ENCODE results near the gene DDX10.

The DDX10 gene

GRCh38 chr11:108679045-108679444 lies 14.2 kb downstream of the DDX10 start:
- H3K9me3 Mint-ChIP-seq (ENCODE audit: low read depth), result no peaks in the 10 kb centered on the region

GRCh38 chr11:108680271-108680670 lies 15.4 kb downstream of the DDX10 start:
- peaks cover 13% of the 10 kb centered on the region for H3K36me3 Mint-ChIP-seq
- H3K4me1 Mint-ChIP-seq (ENCODE audit: low read depth), result peaks cover 18% of the 10 kb centered on the region
- H3K9me3 Mint-ChIP-seq (ENCODE audit: low read depth), result no peaks in the 10 kb centered on the region
- H3K4me3 Mint-ChIP-seq, result no peak overlapping the region
- no peaks in the 10 kb centered on the region for H3K27me3 Mint-ChIP-seq
- no peak overlapping the region for H3K27ac Mint-ChIP-seq

More at GRCh38 chr11:108679045-108679444, 14.2 kb downstream of the DDX10 start:
- peaks cover 16% of the 10 kb centered on the region for H3K36me3 Mint-ChIP-seq
- H3K27me3 Mint-ChIP-seq, result no peaks in the 10 kb centered on the region
- H3K27ac Mint-ChIP-seq, result no peak overlapping the region
- peaks cover 20% of the 10 kb centered on the region for H3K4me1 Mint-ChIP-seq (ENCODE audit: low read depth)
- no peak overlapping the region for H3K4me3 Mint-ChIP-seq

- no peaks in the 10 kb centered on the region for H3K9me3 Mint-ChIP-seq (ENCODE audit: low read depth)
- H3K4me3 Mint-ChIP-seq, result no peak overlapping the region
- H3K4me1 Mint-ChIP-seq (ENCODE audit: low read depth), result peaks cover 15% of the 10 kb centered on the region
- no peak overlapping the region for H3K27ac Mint-ChIP-seq
- peaks cover 35% of the 10 kb centered on the region for H3K36me3 Mint-ChIP-seq
- no peaks in the 10 kb centered on the region for H3K27me3 Mint-ChIP-seq
These were observed 20.7 kb downstream of the DDX10 start for GRCh38 chr11:108685419-108686130.

- Mint-ChIP-seq H3K36me3 (peaks cover 17% of the 10 kb centered on the region), H3K4me3 (no peak overlapping the region), H3K27ac (no peak overlapping the region), H3K4me1 (ENCODE audit: low read depth) (no peaks in the 10 kb centered on the region), H3K27me3 (no peaks in the 10 kb centered on the region), H3K9me3 (ENCODE audit: low read depth) (no peaks in the 10 kb centered on the region)
These were observed 29.0 kb downstream of the DDX10 start for GRCh38 chr11:108693852-108694251.

- Mint-ChIP-seq H3K4me1 (ENCODE audit: low read depth) (no peaks in the 10 kb centered on the region), H3K4me3 (no peak overlapping the region), H3K9me3 (ENCODE audit: low read depth) (no peaks in the 10 kb centered on the region), H3K27ac (no peak overlapping the region), H3K36me3 (peaks cover 8% of the 10 kb centered on the region), H3K27me3 (no peaks in the 10 kb centered on the region)
These were observed 30.0 kb downstream of the DDX10 start for GRCh38 chr11:108694846-108695245.

- peaks cover 20% of the 10 kb centered on the region for H3K36me3 Mint-ChIP-seq
- H3K4me3 Mint-ChIP-seq, result no peak overlapping the region
- H3K27ac Mint-ChIP-seq, result no peak overlapping the region
- no peaks in the 10 kb centered on the region for H3K4me1 Mint-ChIP-seq (ENCODE audit: low read depth)
- H3K9me3 Mint-ChIP-seq (ENCODE audit: low read depth), result no peaks in the 10 kb centered on the region
- H3K27me3 Mint-ChIP-seq, result no peaks in the 10 kb centered on the region
These were observed 33.1 kb downstream of the DDX10 start for GRCh38 chr11:108697872-108698473.

- Mint-ChIP-seq H3K4me3 (no peak overlapping the region), H3K4me1 (ENCODE audit: low read depth) (no peaks in the 10 kb centered on the region), H3K27me3 (no peaks in the 10 kb centered on the region), H3K36me3 (peaks cover 25% of the 10 kb centered on the region), H3K27ac (no peak overlapping the region), H3K9me3 (ENCODE audit: low read depth) (no peaks in the 10 kb centered on the region)
These were observed 34.2 kb downstream of the DDX10 start for GRCh38 chr11:108698844-108699642.

GRCh38 chr11:108703916-108704315 lies 39.0 kb downstream of the DDX10 start:
- Mint-ChIP-seq H3K27ac (no peak overlapping the region), H3K27me3 (no peaks in the 10 kb centered on the region), H3K36me3 (peaks cover 53% of the 10 kb centered on the region), H3K9me3 (ENCODE audit: low read depth) (peaks cover 12% of the 10 kb centered on the region), H3K4me3 (no peak overlapping the region), H3K4me1 (ENCODE audit: low read depth) (no peaks in the 10 kb centered on the region)

GRCh38 chr11:108705061-108705460 lies 40.2 kb downstream of the DDX10 start:
- no peak overlapping the region for H3K4me3 Mint-ChIP-seq
- H3K27me3 Mint-ChIP-seq, result no peaks in the 10 kb centered on the region
- H3K9me3 Mint-ChIP-seq (ENCODE audit: low read depth), result peaks cover 15% of the 10 kb centered on the region
- peaks cover 62% of the 10 kb centered on the region for H3K36me3 Mint-ChIP-seq
- peaks cover 3% of the 10 kb centered on the region for H3K4me1 Mint-ChIP-seq (ENCODE audit: low read depth)
- no peak overlapping the region for H3K27ac Mint-ChIP-seq

- Mint-ChIP-seq H3K4me3 (no peak overlapping the region), H3K27me3 (no peaks in the 10 kb centered on the region), H3K4me1 (ENCODE audit: low read depth) (peaks cover 17% of the 10 kb centered on the region), H3K36me3 (peaks cover 69% of the 10 kb centered on the region), H3K9me3 (ENCODE audit: low read depth) (peaks cover 15% of the 10 kb centered on the region), H3K27ac (no peak overlapping the region)
These were observed 43.3 kb downstream of the DDX10 start for GRCh38 chr11:108708173-108708572.

GRCh38 chr11:108709741-108710140 lies 44.9 kb downstream of the DDX10 start:
- Mint-ChIP-seq H3K27ac (no peak overlapping the region), H3K4me3 (no peak overlapping the region), H3K4me1 (ENCODE audit: low read depth) (peaks cover 22% of the 10 kb centered on the region), H3K36me3 (peaks cover 68% of the 10 kb centered on the region), H3K9me3 (ENCODE audit: low read depth) (peaks cover 15% of the 10 kb centered on the region), H3K27me3 (no peaks in the 10 kb centered on the region)

- Mint-ChIP-seq H3K27me3 (no peaks in the 10 kb centered on the region), H3K4me1 (ENCODE audit: low read depth) (peaks cover 22% of the 10 kb centered on the region), H3K36me3 (peaks cover 58% of the 10 kb centered on the region), H3K4me3 (peak overlapping the region; percentile 55), H3K9me3 (ENCODE audit: low read depth) (peaks cover 3% of the 10 kb centered on the region), H3K27ac (peak overlapping the region; percentile 84)
These were observed 48.4 kb downstream of the DDX10 start for GRCh38 chr11:108713076-108713790.

GRCh38 chr11:108715239-108715638 lies 50.4 kb downstream of the DDX10 start:
- H3K4me1 Mint-ChIP-seq (ENCODE audit: low read depth), result peaks cover 21% of the 10 kb centered on the region
- H3K36me3 Mint-ChIP-seq, result peaks cover 54% of the 10 kb centered on the region
- no peaks in the 10 kb centered on the region for H3K9me3 Mint-ChIP-seq (ENCODE audit: low read depth)
- H3K4me3 Mint-ChIP-seq, result no peak overlapping the region
- H3K27ac Mint-ChIP-seq, result no peak overlapping the region
- H3K27me3 Mint-ChIP-seq, result no peaks in the 10 kb centered on the region

- Mint-ChIP-seq H3K4me3 (no peak overlapping the region), H3K36me3 (peaks cover 53% of the 10 kb centered on the region), H3K4me1 (ENCODE audit: low read depth) (peaks cover 5% of the 10 kb centered on the region), H3K27ac (no peak overlapping the region), H3K9me3 (ENCODE audit: low read depth) (peaks cover 5% of the 10 kb centered on the region), H3K27me3 (no peaks in the 10 kb centered on the region)
These were observed 53.6 kb downstream of the DDX10 start for GRCh38 chr11:108718466-108718865.

Data from activated naive CD8-positive, alpha-beta T cell (primary cell).